GM12892 (cell line): ENCODE measurements around the gene NELFB.
"Not testable (repeated sequence)": the region's sequence is repeated elsewhere in the genome, so short reads cannot be mapped to it uniquely, and the experiment has no call there.

ENCODE experiments used
- POLR2A ChIP-seq: IDR thresholded peaks from 2 replicates; pipeline ENCODE4 v1.6.1; 2011; ENCODE audit warnings: low read depth, low read length, control low read depth
- POLR2AphosphoS5 ChIP-seq: IDR thresholded peaks from 2 replicates; pipeline ENCODE4 v1.6.1; 2011; ENCODE audit warnings: low read depth, low read length, control low read depth

GRCh38 chr9:137243266-137243625, 11.9 kb upstream of the NELFB start:
- not testable (repeated sequence) for TF ChIP-seq POLR2A, POLR2AphosphoS5
